PC-9 (cell line): Measurements from ENCODE around the gene TMPRSS2.

Experiments used
- CTCF ChIP-seq: fragments of 200-600 bp; sonication (generic); conservative IDR thresholded peaks from 2 replicates; pipeline ENCODE4 v1.6.1; 2017; ENCODE audit warnings: mixed run types, antibody characterized with exemption, mild to moderate bottlenecking, moderate library complexity
- EZH2 ChIP-seq: fragments of 200-600 bp; sonication (generic); IDR thresholded peaks from 2 replicates; pipeline ENCODE4 v1.8.0; 2017; ENCODE audit warnings: antibody characterized with exemption, low read depth

- TF ChIP-seq CTCF (no peak), EZH2 (no peak)
Measured at GRCh38 chr21:41453761-41454160, 54.2 kb downstream of the TMPRSS2 start.
